B cell (primary cell): Measurements from ENCODE around the gene TUBA8.
"Not testable (repeated sequence)": the region's sequence is repeated elsewhere in the genome, so short reads cannot be mapped to it uniquely, and the experiment has no call there.

Experiments
- CTCF ChIP-seq: fragments of 200-600 bp; IDR thresholded peaks from one replicate; pipeline ENCODE4 v1.8.0; 2022; ENCODE audit warnings: antibody characterized with exemption, mild to moderate bottlenecking
- EZH2 ChIP-seq: IDR thresholded peaks from 2 replicates; pipeline ENCODE4 v1.6.1; 2012; ENCODE audit warnings: borderline replicate concordance, low read depth, mild to moderate bottlenecking, moderate library complexity, low read length; ENCODE audit not compliant: insufficient read depth, poor library complexity, severe bottlenecking

- not testable (repeated sequence) for TF ChIP-seq CTCF, EZH2
Measured at GRCh38 chr22:18141004-18141403, 30.4 kb downstream of the TUBA8 start.
